NCI-H82 treated with DMSO at 0.1 percent for 48 hours (cell line): ENCODE data around the gene TMEM190.
A peak's percentile ranks its signal among the peaks of the same experiment; 100 is the strongest.
"Not testable (repeated sequence)": the region's sequence is repeated elsewhere in the genome, so short reads cannot be mapped to it uniquely, and the experiment has no call there.

ENCODE experiments used
- DNase-seq: peaks from one replicate; lab custom pipeline; 2025; ENCODE audit not compliant: unreplicated experiment; lab: John Stamatoyannopoulos, UW

TMEM190 gene

GRCh38 chr19:55376241-55376933 lies at the start of gene TMEM190:
TSS of gene TMEM190 (plus strand) at chr19:55376826. CDS start at chr19:55376854, 28 bp downstream.
- no peak for DNase-seq

DNA sequence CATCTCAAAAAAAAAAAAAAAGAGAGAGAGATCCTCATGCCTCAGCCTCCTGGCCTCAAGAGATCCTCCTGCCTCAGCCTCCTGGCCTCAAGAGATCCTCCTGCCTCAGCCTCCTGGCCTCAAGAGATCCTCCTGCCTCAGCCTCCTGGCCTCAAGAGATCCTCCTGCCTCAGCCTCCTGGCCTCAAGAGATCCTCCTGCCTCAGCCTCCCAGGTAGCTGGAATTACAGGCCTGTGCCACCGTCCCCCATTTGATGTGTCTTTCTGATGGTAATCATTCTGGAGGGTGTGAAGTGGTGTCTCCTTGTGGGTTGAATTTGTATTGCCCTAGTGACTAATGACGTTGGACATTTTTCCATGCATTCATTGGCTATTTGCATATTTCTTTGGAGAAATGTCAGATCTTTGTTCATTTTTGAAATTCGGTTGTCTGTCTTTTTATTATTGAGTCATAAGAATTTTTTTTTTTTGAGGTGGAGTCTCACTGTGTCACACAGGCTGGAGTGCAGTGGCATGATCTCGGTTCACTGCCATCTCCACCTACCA lies 47.8 kb upstream of the TMEM190 start:
- not testable (repeated sequence) for DNase-seq

DNA sequence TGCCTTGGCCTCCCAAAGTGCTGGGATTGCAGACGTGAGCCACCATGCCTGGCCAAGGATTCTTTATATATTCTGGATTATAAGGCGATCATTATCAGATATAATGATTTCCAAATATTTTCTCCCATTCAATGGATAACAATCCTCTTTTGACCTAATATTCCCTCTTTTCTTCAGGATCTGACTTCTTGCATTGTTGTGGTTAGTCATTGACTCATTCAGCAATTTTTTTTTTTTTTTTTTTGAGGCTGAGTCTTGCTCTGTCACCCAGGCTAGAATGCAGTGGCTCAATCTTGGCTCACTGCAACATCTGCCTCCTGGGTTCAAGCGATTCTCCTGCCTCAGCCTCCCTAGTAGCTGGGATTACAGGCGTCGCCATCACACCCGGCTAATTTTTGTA lies 46.8 kb upstream of the TMEM190 start:
- not testable (repeated sequence) for DNase-seq

DNA sequence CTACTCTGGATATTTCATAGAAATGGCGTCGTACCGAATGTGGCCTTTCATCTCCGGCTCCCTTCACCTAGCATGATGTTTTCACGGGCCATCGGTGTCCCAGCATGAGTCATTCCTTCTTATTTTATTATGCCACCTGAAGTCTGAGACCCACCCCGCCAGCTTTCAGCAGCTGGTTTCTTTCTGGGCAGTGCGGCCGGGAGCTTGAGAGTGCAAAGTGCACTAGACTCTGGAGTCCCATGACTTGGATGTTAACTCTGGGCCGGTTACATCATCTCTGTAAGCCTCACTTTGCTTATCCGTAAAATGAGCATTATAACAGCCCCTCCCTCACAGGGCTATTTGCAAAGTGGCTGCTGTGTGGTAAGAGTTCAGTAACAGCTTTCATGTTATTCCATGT lies 42.8 kb upstream of the TMEM190 start:
- DNase-seq = no peak

GRCh38 chr19:55336101-55336500 lies 40.5 kb upstream of the TMEM190 start:
- no peak for DNase-seq

GRCh38 chr19:55339105-55339888 lies 37.3 kb upstream of the TMEM190 start, which contains the start of gene KMT5C:
TSS of gene KMT5C (plus strand) at chr19:55339876. CDS start at chr19:55341937, 2,061 bp downstream.
- DNase-seq = peak; percentile 99

DNA sequence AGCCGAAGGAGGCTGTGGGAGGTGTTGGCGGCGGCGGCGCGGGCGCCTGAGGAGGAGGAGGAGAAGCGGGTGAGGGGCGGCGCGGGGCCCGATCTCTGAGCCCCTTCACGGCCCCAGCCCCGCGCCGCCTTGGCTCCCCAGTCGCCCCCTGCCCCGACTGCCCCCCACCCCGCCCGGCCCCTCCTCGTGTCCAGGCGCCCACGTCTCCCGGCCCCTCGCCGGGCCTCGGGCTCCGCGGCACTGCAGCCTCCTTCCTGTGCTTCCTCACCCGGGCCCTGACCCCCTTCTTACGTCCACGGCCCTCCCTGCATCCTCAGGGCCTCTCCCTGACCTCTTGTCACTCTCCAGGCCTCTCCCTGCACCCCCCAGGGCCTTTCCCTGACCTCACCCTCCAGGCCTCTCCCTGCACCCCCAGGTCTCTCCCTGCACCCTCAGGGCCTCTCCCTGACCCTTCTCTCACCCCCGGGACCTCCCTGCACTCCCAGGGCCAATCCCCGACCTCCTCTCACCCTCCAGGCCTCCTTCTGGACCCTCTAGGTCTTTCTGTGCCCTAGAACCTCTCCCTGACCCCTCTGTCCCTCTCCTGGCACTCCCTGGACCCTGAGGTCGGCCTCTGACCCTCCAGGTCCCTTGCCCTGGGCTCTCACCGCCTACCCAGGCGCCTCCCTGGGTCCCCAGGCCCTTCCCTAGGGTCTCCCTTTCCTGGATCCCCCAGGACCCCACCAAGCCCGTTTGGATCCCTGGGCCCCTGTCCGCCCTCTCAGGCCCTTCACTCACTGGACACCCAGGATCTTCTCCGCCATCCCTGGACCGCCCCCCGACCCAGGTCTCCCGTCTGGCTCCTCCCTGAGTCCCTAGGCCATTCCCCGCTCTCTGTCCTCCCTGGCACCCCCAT lies 36.5 kb upstream of the TMEM190 start:
- no peak for DNase-seq

DNA sequence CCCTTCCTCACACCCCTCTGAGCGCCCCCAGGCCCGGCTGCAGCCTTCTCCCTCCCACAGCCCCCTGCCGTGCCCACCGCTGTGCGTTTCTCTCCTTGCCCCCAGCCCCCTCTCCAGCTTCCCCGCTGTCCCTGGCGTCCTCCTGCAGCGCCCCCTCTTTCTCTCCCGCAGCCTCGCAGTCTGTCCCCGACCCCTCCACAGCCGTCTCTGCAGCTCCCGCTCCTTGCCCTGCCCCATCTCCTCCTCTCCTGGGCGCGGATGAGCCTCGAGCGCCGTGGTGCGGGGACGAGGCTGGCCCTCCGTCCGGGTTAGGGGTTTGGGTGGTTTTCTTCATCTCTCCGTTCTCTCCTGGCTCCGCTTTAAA lies 35.9 kb upstream of the TMEM190 start:
- DNase-seq = no peak

DNA sequence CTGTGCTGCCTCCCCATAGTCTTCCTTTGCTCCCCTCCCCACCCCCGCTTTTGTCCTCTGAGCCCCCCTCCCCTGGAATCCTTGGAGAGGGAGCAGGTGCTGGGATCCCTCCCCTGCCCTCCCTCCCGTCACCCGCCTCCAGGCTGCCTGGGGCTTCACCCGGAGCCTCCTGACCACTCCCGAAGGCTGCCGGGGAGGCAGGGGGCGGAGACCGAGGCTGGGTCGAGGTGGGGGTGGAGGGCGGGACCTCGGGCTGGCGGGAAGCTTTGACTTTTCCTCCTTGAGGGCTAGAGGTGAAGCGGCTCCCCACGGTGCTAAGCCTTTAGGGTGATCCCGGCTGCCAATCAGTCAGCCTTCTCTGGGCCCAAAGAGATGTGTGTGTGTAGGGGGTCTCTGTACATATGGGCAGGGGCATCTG lies 35.4 kb upstream of the TMEM190 start:
- DNase-seq = peak; percentile 70

GRCh38 chr19:55341595-55342531 lies 34.8 kb upstream of the TMEM190 start:
- DNase-seq = no peak

- DNase-seq = no peak
Measured at GRCh38 chr19:55344444-55344843, 32.2 kb upstream of the TMEM190 start.

DNA sequence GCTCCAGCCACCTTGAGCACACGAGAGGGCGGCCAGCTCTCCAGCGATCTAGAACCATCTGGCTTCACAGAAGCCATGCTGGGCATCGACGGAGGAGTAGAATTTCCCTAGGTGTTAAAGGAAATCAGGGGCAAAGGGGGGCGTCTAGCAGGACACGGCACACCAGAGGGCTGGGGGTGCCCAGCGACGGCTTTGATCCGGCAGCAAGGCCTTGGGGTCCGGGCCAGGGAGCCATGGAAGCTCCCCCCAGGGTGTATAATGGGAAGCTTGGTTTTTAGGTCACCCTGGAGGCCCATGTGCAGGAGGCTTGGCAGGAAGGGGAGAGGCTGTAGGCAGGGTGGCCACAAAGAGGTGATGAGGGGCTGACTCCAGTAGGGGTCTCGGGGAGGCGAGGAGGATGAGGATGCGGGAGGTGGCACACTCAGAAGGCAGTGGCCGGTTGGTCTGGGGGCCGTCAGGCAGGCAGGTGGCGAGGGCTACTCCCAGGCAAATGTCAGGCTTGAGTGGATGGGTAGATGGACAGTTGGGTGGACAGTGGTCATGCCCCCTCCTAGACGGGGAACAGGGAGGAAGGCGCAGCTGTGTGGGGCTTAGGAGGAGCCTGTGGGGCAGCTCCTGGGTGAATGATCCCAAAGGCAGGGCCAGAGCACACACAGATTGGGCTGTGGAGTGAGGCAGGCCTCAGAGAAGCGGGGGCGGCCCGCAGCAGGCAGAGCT lies 31.4 kb upstream of the TMEM190 start:
- no peak for DNase-seq

DNA sequence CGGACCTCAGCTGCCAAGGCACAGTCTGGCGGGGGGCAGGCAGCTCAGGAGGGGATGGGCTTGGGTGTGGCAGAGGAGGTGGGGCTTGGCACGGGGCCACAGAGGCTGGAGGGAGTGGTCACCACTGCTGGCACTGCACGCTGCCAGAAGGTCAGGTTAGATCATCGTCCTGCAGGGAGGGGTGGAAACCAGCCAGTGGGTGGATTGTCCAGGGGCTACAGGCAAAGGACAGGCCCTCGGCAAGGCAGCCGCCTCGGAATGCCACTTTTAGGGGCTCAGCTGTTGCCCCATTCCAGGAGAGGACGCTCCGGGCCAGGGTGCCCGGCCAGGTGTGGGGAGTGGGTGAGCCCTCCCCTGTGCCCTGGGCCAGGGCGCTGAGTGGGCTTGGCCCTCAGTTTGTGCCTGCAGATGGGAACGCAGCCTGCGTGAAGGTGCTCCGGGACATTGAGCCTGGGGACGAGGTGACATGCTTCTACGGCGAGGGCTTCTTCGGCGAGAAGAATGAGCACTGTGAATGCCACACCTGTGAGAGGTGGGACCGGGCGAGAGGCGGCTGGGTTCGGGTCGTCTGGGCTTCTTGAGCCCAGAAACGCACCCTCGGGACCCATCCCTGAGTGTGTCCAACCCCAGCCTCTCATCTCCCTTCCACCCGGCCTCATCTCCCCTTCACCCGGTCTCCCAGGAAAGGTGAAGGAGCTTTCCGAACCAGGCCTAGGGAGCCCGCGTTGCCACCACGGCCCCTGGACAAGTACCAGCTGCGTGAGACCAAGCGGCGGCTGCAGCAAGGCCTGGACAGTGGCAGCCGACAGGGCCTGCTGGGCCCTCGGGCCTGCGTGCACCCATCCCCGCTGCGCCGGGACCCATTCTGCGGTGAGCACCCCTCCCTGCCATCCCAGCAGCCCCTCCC lies 30.6 kb upstream of the TMEM190 start:
- no peak for DNase-seq

DNA sequence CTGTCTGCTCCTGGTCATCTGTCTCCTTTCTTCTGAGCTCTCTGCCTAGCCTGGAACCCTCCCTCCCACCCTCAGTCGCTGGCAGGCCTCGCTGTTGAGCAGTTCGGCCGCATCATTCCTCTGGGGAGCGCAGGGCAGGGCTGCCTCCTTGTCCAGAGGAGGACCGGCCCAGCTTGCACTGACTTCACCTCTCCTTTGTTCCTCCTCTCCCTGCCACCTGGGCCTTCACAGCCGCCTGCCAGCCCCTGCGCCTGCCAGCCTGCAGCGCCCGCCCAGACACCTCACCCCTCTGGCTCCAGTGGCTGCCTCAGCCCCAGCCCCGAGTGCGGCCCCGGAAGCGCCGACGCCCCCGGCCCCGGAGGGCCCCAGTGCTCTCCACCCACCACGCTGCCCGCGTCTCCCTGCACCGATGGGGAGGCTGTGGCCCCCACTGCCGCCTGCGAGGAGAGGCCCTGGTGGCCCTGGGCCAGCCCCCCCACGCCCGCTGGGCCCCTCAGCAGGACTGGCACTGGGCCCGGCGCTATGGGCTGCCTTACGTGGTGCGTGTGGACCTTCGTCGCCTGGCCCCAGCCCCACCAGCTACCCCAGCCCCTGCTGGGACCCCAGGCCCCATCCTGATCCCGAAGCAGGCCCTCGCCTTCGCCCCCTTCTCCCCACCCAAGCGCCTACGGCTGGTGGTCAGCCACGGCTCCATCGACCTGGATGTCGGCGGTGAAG lies 29.7 kb upstream of the TMEM190 start:
- no peak for DNase-seq

DNA sequence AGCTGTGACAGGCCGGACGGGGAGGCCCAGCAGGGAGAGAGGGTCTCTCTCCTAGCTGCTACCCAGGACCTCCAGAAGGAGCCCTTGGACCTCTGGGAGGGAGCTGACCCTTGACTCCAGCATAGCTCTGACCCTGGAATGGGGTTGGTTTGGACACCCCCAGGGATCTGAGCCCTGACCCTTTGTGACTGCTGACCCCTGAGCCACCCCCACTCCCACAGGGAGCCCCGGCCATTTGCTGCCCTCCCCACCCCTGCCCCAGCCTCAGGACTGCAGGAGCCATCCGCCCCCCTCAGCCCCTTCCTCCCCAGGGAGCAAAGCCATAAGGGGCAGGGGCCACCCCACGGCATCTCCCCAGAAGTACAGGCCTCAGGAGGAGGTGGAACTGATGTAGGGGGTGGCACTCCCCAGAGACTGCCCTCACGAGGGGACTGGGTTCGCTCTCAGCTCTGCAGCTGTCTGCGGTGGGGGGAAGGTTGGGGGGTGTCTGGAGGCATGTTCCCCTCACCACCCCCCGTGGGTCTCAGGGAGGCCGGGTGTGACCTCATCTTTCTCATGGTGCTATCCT lies 29.1 kb upstream of the TMEM190 start:
- DNase-seq = no peak

- no peak for DNase-seq
Measured at GRCh38 chr19:55348317-55349034, 28.1 kb upstream of the TMEM190 start.
